GM10847 (cell line): ENCODE data around the gene MALSU1.

Experiments
- POLR2A ChIP-seq: IDR thresholded peaks from 2 replicates; pipeline ENCODE4 v1.6.1; 2011; ENCODE audit not compliant: insufficient read length; ENCODE audit errors: extremely low read depth

MALSU1 gene

DNA sequence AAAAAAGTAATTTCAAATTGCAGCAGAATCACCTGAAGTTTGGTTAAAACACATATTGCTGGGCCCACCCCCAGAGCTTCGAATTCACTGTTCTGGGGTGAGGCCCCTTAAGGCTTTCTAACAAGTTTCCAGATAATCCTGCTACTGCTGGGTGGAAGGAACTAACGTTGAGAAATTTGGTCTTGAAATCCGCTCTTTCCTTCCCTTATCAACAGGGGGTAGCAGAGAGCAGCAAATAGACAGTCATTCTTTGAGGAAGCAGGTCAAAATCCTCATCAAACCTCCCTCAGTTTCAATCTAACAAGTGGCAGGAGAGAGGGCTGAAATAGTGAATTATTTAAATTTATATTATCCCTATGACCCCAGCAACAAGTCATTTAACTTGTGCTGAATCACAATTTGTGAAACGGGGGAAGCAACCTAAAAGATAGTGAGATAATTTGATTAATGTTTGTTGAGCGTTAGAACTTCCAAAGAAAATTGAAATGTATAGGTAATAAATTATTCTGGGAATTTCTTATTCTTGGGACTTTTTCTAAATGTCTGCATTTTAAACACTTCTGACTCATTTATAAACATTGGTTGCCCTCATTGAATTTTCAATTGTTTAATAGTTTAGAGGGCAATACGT is 21.7 kb upstream of the MALSU1 start:
- TF ChIP-seq POLR2A: no peak

DNA sequence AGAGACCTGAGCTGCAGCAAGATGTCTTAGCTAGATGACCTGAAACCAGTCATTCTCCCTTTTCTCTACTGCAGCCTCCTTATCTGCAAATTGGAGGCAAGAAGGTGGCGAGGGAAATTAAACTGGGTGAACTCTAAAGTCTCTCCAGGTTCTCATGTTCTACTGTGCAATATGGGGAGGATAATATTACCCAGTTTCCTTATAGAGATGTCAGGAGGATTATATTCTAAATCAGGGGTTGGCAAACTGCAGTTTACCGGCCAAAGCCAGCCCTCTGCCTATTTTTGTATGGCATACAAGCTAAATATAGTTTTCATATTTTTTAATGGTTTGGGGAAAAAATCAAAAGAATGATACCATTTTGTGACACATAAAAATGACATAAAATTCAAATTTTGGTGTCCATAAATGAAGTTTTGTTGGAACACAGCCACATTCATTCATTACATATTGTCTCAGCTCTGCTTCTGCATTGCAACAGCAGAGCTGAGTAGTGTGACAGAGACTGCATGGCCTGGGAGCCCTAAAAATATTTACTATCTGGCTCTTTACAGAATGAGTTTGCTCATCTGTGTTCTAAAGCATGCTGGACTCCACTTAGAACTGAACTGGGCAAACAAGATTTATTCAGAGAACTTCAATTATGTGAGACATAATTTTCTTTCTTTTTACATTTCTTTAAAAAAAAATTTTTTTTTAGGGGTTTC is 19.2 kb upstream of the MALSU1 start:
- no peak for TF ChIP-seq POLR2A

DNA sequence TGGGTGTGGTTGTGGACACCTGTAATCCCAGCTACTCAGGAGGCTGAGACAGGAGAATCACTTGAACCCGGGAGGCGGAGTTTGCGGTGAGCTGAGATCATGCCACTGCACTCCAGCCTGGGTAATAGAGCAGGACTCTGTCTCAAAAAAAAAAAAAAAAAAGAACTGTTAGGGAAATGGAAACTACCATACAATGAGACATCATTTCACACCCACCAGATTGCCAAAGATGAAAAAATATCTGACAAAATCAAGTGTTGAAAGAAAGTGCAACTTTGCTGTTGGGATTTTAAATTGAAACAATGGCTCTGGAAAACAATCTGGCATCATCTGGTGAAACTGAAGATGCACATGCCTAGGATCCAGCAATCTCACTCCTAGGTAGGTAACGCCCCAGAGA is 16.1 kb upstream of the MALSU1 start:
- TF ChIP-seq POLR2A: no peak

DNA sequence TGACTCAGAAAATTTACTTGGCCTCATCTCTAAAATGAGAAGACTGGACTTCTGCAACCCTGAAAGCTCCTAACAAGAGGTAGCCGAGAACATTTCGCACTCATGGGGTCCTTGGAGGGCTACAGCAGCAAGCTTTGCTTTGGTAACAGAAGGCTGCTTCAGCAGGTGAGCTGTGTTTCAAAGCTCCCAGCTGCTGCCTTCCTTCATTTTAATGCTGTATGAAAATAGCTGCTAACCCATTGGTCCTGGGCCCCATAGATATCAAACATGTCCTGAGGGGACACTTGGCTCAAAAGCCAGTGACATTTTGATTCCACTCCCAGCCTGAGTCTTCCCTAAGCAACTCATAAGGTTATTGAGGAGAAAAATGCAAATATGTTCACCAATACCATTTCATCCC is 14.3 kb upstream of the MALSU1 start:
- no peak for TF ChIP-seq POLR2A

DNA sequence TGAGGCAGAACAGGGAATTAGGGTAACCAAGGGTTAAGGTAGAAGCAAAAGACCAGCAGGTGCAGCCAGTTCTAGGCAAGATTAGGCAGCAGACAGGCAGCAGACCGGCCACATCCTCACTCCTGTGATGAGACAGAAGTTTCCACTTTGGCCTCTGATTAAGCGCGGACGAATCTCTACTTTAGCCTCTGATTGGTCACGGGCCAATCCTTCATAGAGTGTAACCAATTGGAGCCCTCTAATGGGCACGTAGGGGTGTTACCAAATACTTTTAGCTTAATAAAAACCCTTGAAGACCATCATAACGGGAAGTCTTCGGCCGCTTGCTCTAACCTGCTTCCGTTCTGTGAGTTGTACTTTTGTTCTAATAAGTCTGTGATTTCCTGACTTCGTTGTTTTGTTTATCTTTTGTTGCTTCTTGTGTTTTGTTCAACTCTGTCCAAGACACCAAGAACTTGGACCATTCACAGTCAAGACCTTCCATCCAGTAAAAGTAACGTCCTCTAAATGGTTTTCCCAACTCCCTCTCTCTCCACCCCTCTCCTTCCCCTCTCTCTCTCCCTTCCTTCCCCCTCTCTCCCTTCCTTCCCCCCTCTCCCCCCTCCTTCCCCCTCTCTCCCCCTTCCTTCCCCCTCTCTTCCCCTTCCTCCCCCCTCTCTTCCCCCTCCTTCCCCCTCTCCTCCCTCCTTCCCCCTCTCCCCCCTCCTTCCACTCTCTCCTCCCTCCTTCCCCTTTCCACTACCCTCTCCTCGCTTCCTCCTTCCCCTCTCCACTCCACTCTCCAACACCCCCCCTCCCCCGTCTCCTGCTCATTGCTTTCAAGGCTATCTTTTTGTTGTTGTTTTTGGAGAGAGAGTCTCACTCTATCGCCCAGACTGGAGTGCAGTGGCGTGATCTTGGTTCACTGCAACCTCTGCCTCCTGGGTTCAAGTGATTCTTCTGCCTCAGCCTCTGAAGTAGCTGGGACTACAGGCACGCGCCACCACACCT is 13.2 kb upstream of the MALSU1 start:
- no peak for TF ChIP-seq POLR2A

- no peak for TF ChIP-seq POLR2A
Measured at GRCh38 chr7:23287612-23288011, 11.5 kb upstream of the MALSU1 start.

GRCh38 chr7:23290993-23291392 is 8.1 kb upstream of the MALSU1 start:
- TF ChIP-seq POLR2A: no peak

GRCh38 chr7:23291957-23292560 is 7.1 kb upstream of the MALSU1 start:
- TF ChIP-seq POLR2A: no peak

DNA sequence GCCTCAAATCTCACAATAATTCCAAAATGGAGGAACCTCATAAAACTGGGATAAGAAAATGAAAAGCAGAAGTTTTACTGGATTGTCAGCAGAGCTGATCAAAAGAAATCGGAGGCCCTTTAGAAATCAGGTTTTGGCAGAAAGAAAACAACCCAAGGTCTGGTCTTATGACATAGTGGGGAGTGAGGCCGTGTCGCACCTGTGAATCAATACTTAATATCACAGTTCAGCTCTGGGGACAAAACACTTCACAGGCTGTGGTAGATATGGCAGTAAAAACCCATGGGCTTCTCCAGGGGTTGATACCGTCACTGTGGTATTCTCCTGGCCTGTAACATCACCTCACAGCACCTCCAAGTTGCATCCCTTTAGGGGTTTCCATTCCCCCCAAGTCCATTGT is 6.5 kb upstream of the MALSU1 start:
- no peak for TF ChIP-seq POLR2A

DNA sequence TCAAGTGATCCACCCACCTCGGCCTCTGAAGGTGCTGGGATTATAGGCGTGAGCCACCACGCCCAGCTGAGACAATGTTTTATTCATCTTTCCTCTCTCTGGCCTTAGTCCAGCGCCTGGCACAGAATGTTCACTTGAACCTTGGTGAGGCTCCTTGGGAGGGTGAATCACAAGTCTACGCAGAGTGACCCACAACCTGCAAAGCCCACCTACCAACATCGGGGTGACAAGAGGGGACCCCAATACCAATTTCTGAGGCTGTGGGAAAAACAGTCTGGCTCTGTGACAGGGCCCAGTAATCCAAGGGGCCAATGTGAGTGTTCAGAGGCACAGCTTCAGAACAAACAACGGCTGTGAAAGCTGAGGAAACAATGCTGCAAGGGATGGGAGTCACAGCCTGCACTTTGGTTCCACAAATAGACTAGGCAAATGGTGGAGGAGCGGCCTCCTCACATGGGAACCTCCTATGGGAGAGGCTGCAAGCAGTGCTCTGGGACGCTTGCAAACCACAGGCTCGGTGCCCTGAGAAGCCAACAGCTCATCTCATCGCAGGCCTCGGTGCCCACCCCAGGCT is 5.6 kb upstream of the MALSU1 start:
- no peak for TF ChIP-seq POLR2A

DNA sequence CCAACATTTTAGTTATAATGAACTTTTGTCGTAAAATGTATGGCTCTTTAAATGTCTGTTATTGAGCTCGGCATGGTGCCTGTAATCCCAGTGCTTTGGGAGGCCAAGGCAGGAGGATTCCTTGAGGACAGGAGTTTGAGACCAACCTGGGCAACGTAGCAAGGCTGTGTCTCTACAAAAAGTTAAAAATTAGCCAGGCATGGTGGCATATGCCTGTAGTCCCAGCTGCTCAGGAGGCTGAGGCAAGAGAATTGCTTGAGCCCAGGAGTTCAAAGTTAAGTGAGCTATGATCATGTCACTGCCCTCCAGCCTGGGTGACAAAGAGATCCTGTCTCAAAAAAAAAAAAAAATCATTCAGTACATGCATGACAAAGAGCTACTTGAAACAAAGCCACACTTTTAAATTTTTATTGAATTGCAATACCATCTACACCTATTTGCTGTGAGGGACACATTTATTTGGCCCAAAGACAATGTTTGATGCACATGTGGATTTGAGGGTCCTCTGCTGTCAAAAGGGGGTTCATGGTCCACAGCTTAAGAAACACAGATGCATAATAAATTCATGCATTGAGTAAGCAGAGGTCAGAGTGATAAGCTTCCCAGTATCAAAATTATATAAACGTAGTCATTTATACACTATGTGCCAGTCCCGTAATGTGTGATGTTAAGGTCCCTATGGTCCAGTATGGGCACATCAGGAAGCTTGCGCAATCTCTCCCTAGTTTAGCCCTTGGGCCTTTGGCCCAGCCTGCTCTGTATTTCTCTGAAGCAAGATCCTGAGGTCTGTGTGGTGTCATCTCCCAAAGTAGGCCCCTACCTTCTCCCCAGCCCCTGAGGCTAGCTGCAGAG is 4.4 kb upstream of the MALSU1 start:
- no peak for TF ChIP-seq POLR2A

- no peak for TF ChIP-seq POLR2A
Measured at GRCh38 chr7:23295401-23295697, 3.8 kb upstream of the MALSU1 start.

- TF ChIP-seq POLR2A: no peak
Measured at GRCh38 chr7:23298141-23298881, 828 bp upstream of the MALSU1 start.
